DOHH2 (cell line): ENCODE data around the gene RAPGEF1.
A peak's percentile ranks its signal among the peaks of the same experiment; 100 is the strongest.

ENCODE experiments used
- H3F3A ChIP-seq: fragments of 200-600 bp; sonication (generic), shearing (Covaris generic); 2 replicates; pipeline ENCODE4 v1.6.0; 2016; ENCODE audit warnings: antibody characterized with exemption, mild to moderate bottlenecking; ENCODE audit not compliant: control insufficient read depth, insufficient read depth
- H3K27ac ChIP-seq: fragments of 200-600 bp; sonication (generic); 2 replicates; pipeline ENCODE4 v1.5.1; 2014; ENCODE audit warnings: low read depth, mild to moderate bottlenecking, low read length, moderate library complexity
- H3K27me3 ChIP-seq: fragments of 200-600 bp; sonication (generic); 2 replicates; pipeline ENCODE4 v1.6.1; 2014; ENCODE audit warnings: mild to moderate bottlenecking, low read length, mixed read lengths; ENCODE audit not compliant: control insufficient read depth
- H3K36me3 ChIP-seq: fragments of 200-600 bp; sonication (generic); 2 replicates; pipeline ENCODE4 v1.6.1; 2014; ENCODE audit warnings: mild to moderate bottlenecking, low read length, moderate library complexity, mixed read lengths; ENCODE audit not compliant: control insufficient read depth
- H3K4me1 ChIP-seq: fragments of 200-600 bp; sonication (generic); 2 replicates; pipeline ENCODE4 v1.6.1; 2014; ENCODE audit warnings: mild to moderate bottlenecking, low read length, mixed read lengths; ENCODE audit not compliant: control insufficient read depth
- H3K4me2 ChIP-seq: fragments of 200-600 bp; sonication (generic); 2 replicates; pipeline ENCODE4 v1.6.0; 2014; ENCODE audit warnings: mild to moderate bottlenecking, low read length, moderate library complexity
- H3K4me3 ChIP-seq: fragments of 200-600 bp; sonication (generic); 2 replicates; pipeline ENCODE4 v1.5.1; 2014; ENCODE audit warnings: mild to moderate bottlenecking, low read length, mixed read lengths
- H3K79me2 ChIP-seq: fragments of 200-600 bp; sonication (generic); 2 replicates; pipeline ENCODE4 v1.6.1; 2014; ENCODE audit warnings: mild to moderate bottlenecking, low read length, mixed read lengths; ENCODE audit not compliant: control insufficient read depth
- H3K9me2 ChIP-seq: fragments of 200-600 bp; sonication (generic); replicated peaks from 2 replicates; pipeline ENCODE4 v1.6.1; 2014; ENCODE audit warnings: mild to moderate bottlenecking, low read length, mixed read lengths; ENCODE audit not compliant: control insufficient read depth
- H3K9me3 ChIP-seq: fragments of 200-600 bp; sonication (generic); 2 replicates; pipeline ENCODE4 v1.6.1; 2014; ENCODE audit warnings: antibody characterized with exemption, low read length, mixed read lengths; ENCODE audit not compliant: control insufficient read depth, insufficient read depth
- H4K20me1 ChIP-seq: fragments of 200-600 bp; sonication (generic); 2 replicates; pipeline ENCODE4 v1.6.0; 2014; ENCODE audit warnings: low read depth, mild to moderate bottlenecking, antibody characterized with exemption, low read length, moderate library complexity; ENCODE audit not compliant: control insufficient read depth, insufficient read depth
- CTCF ChIP-seq: fragments of 200-600 bp; sonication (generic); IDR thresholded peaks from one replicate; pipeline ENCODE4 v1.5.1; 2014; ENCODE audit warnings: antibody characterized with exemption, mild to moderate bottlenecking, low read depth, low read length; ENCODE audit not compliant: poor library complexity, severe bottlenecking
- EZH2phosphoT487 ChIP-seq: fragments of 200-600 bp; sonication (generic); IDR thresholded peaks from 2 replicates; pipeline ENCODE4 v1.6.1; 2017; ENCODE audit warnings: borderline replicate concordance, mild to moderate bottlenecking, antibody characterized with exemption, low read length, moderate library complexity, mixed read lengths

The RAPGEF1 gene

GRCh38 chr9:131676431-131676972 is 63.4 kb downstream of the RAPGEF1 start:
- Histone ChIP-seq H3K4me2 (peak overlapping the region; percentile 91), H3K79me2 (peaks cover 92% of the 10 kb centered on the region), H4K20me1 (peaks cover 11% of the 10 kb centered on the region), H3K36me3 (peaks cover 55% of the 10 kb centered on the region), H3K9me2 (no peaks in the 10 kb centered on the region), H3K27me3 (no peaks in the 10 kb centered on the region), H3F3A (peaks cover 23% of the 10 kb centered on the region), H3K4me1 (peaks cover 96% of the 10 kb centered on the region), H3K9me3 (no peaks in the 10 kb centered on the region), H3K27ac (peak overlapping the region; percentile 99), H3K4me3 (peak overlapping the region; percentile 75)
- TF ChIP-seq CTCF: no peak
- no peak for TF ChIP-seq EZH2phosphoT487

GRCh38 chr9:131675437-131676022 is 64.3 kb downstream of the RAPGEF1 start:
- TF ChIP-seq CTCF: no peak
- TF ChIP-seq EZH2phosphoT487: no peak
- no peaks in the 10 kb centered on the region for H3K9me3 ChIP-seq

GRCh38 chr9:131674425-131675421 is 65.2 kb downstream of the RAPGEF1 start:
- peaks cover 11% of the 10 kb centered on the region for H4K20me1 ChIP-seq
- no peaks in the 10 kb centered on the region for H3K9me3 ChIP-seq
- peak overlapping the region; percentile 91 for H3K4me2 ChIP-seq
- peaks cover 100% of the 10 kb centered on the region for H3K4me1 ChIP-seq
- H3K79me2 ChIP-seq: peaks cover 92% of the 10 kb centered on the region
- no peaks in the 10 kb centered on the region for H3K9me2 ChIP-seq
- H3F3A ChIP-seq: peaks cover 23% of the 10 kb centered on the region
- H3K4me3 ChIP-seq: peak overlapping the region; percentile 75
- H3K27ac ChIP-seq: peak overlapping the region; percentile 99
- H3K36me3 ChIP-seq: peaks cover 64% of the 10 kb centered on the region
- H3K27me3 ChIP-seq: no peaks in the 10 kb centered on the region
- TF ChIP-seq EZH2phosphoT487 (no peak), CTCF (no peak)

More at GRCh38 chr9:131675437-131676022, 64.3 kb downstream of the RAPGEF1 start:
- no peaks in the 10 kb centered on the region for H3K9me2 ChIP-seq
- peaks cover 92% of the 10 kb centered on the region for H3K79me2 ChIP-seq
- peak overlapping the region; percentile 91 for H3K4me2 ChIP-seq
- peaks cover 11% of the 10 kb centered on the region for H4K20me1 ChIP-seq
- H3K27ac ChIP-seq: peak overlapping the region; percentile 99
- peaks cover 23% of the 10 kb centered on the region for H3F3A ChIP-seq
- H3K4me3 ChIP-seq: peak overlapping the region; percentile 75
- no peaks in the 10 kb centered on the region for H3K27me3 ChIP-seq
- peaks cover 58% of the 10 kb centered on the region for H3K36me3 ChIP-seq
- peaks cover 100% of the 10 kb centered on the region for H3K4me1 ChIP-seq
